Activated CD8-positive, alpha-beta memory T cell treated with anti-CD3 and anti-CD28 coated beads, Interleukin-2, amount 50 U/mL, for 24 hours (primary cell): ENCODE results near the gene RYK.
"Not testable (repeated sequence)": the region's sequence is repeated elsewhere in the genome, so short reads cannot be mapped to it uniquely, and the experiment has no call there.

Experiments used
- DNase-seq: peaks from one replicate; pipeline ENCODE4 v3.0.0-alpha.2; 2020; ENCODE audit errors: extremely low read depth

RYK gene

GRCh38 chr3:134216851-134217250 lies 33.8 kb downstream of the RYK start:
- no peak for DNase-seq

GRCh38 chr3:134216191-134216764 lies 34.4 kb downstream of the RYK start:
- no peak for DNase-seq

GRCh38 chr3:134214239-134214638 lies 36.4 kb downstream of the RYK start:
- no peak for DNase-seq

- DNase-seq, result peak; percentile 74
Measured at GRCh38 chr3:134212967-134213665, 37.5 kb downstream of the RYK start.

GRCh38 chr3:134211797-134212196 lies 38.9 kb downstream of the RYK start:
- DNase-seq, result no peak

GRCh38 chr3:134205451-134205850 lies 45.2 kb downstream of the RYK start:
- no peak for DNase-seq

GRCh38 chr3:134201201-134202130 lies 49.2 kb downstream of the RYK start:
- no peak for DNase-seq

GRCh38 chr3:134199880-134200279 lies 50.8 kb downstream of the RYK start:
- not testable (repeated sequence) for DNase-seq

- DNase-seq, result no peak
Measured at GRCh38 chr3:134199240-134199639, 51.4 kb downstream of the RYK start.

GRCh38 chr3:134198414-134198813 lies 52.2 kb downstream of the RYK start:
- no peak for DNase-seq

- no peak for DNase-seq
Measured at GRCh38 chr3:134197681-134198261, 52.9 kb downstream of the RYK start.

- DNase-seq, result no peak
Measured at GRCh38 chr3:134194247-134194646, 56.4 kb downstream of the RYK start.

- DNase-seq, result no peak
Measured at GRCh38 chr3:134190250-134190649, 60.4 kb downstream of the RYK start.

GRCh38 chr3:134189849-134190248 lies 60.8 kb downstream of the RYK start:
- DNase-seq, result no peak

GRCh38 chr3:134186391-134186790 lies 64.3 kb downstream of the RYK start:
- no peak for DNase-seq

GRCh38 chr3:134180761-134181160 lies 69.9 kb downstream of the RYK start:
- no peak for DNase-seq

GRCh38 chr3:134179508-134179907 lies 71.2 kb downstream of the RYK start:
- DNase-seq, result no peak

GRCh38 chr3:134163096-134163495 lies 87.6 kb downstream of the RYK start:
- no peak for DNase-seq

GRCh38 chr3:134161898-134162615 lies 88.6 kb downstream of the RYK start:
- DNase-seq, result no peak

- DNase-seq, result no peak
Measured at GRCh38 chr3:134155446-134155845, 95.2 kb downstream of the RYK start.

GRCh38 chr3:134153761-134154160 lies 96.9 kb downstream of the RYK start:
- no peak for DNase-seq

GRCh38 chr3:134150476-134150875 lies 100.2 kb downstream of the RYK start:
- DNase-seq, result no peak
